OCI-LY3 (cell line): ENCODE measurements around the gene TTC28.

Source experiments
- EZH2phosphoT487 ChIP-seq: fragments of 200-600 bp; shearing (Covaris generic); IDR thresholded peaks from 2 replicates; pipeline ENCODE4 v1.6.1; 2018; ENCODE audit warnings: antibody characterized with exemption, mixed run types, low read depth
- TF ChIP-seq, protein P1 (sequence below): fragments of 200-600, 300-600 bp; sonication (generic); IDR thresholded peaks from 2 replicates; pipeline ENCODE4 v1.5.1; 2014; ENCODE audit warnings: antibody characterized with exemption, low read length, low read depth

DNA sequence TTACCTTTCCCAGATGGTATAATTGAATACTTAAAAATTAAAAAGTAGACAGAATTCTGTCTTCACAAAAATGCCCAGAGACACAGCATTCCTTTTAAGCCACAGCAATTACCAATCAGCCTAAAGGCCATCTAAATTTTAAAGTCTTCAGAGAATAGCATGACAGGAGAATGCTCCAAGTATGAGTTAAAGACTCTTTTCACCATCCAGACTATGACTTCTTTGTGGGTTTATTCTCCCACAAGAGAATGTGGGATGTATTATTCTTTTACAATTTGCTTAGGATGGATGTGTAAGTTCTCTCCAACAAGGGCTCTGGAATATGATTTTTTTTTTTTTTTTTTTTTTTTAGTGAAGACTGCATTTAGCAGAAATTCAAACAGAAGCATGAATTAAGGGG lies 249.9 kb downstream of the TTC28 start:
- TF ChIP-seq EZH2phosphoT487: no peak
- TF ChIP-seq, protein P1, sequence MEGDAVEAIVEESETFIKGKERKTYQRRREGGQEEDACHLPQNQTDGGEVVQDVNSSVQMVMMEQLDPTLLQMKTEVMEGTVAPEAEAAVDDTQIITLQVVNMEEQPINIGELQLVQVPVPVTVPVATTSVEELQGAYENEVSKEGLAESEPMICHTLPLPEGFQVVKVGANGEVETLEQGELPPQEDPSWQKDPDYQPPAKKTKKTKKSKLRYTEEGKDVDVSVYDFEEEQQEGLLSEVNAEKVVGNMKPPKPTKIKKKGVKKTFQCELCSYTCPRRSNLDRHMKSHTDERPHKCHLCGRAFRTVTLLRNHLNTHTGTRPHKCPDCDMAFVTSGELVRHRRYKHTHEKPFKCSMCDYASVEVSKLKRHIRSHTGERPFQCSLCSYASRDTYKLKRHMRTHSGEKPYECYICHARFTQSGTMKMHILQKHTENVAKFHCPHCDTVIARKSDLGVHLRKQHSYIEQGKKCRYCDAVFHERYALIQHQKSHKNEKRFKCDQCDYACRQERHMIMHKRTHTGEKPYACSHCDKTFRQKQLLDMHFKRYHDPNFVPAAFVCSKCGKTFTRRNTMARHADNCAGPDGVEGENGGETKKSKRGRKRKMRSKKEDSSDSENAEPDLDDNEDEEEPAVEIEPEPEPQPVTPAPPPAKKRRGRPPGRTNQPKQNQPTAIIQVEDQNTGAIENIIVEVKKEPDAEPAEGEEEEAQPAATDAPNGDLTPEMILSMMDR: no peak
